Inferior parietal cortex (tissue), 1 donor: ENCODE results near the gene PKP1.

Experiments
- DNase-seq: peaks from one replicate; pipeline ENCODE4 v3.0.0-alpha.2; 2016; ENCODE audit errors: extremely low spot score

Gene PKP1

GRCh38 chr1:201282216-201282615 is 1.1 kb upstream of the PKP1 start:
- no peak for DNase-seq

DNA sequence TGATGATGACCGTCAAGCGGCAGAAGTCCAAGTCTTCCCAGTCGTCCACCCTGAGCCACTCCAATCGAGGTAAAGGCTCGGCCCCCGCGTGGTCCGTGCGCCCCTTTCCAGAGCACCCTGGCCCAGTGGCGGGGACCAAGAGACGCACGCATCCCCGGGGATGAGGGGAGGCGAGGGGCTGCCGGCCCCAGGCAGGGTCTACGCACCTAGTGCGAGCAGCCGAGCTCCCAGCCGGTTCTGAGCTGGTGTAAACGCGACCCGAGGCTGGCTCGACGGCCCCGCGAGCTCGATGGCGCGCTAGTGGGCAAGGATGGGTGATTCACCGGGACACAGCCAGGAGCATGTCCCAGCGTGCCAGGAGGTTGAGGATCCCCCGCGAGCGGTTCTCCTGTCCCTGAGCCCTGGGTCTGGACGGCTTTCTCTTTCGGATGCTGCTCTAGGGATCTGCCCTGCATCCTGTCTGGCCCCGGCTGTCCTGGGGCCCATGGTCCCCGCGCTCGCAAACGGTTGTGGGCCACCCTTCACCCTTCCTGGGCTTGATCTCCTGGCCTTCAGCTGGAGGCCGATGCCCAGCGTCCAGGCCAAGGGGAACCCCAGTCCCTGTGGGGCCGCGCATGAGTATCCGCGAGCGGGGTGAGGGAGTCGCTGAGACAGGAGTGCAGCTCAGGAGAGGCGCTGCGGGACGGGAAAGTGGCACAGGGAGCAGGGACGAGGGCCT is 689 bp downstream of the PKP1 start:
- no peak for DNase-seq

- no peak for DNase-seq
Measured at GRCh38 chr1:201284636-201285035, 1.3 kb downstream of the PKP1 start.

DNA sequence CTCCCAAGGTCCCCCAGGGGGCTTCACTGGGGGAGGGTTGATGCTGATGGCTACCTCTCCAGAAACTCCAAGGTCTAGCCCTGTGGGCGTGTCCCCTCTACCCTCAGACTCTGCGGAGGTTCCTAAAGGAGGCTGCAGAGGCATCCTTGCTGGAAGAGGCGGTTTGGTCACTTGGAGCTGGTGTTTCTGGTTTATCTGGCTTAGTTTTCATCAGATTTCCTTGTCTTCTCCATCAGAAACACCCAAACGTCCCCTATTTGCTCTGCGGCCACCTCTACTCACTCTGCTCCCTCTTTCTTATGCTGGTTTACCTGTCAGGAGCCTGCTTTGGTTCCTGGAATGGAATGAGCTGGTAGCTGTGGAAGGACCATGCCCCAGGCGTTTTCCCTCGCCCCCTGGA is 2.5 kb downstream of the PKP1 start:
- DNase-seq, result no peak

GRCh38 chr1:201286445-201286844 is 3.1 kb downstream of the PKP1 start:
- DNase-seq, result no peak

DNA sequence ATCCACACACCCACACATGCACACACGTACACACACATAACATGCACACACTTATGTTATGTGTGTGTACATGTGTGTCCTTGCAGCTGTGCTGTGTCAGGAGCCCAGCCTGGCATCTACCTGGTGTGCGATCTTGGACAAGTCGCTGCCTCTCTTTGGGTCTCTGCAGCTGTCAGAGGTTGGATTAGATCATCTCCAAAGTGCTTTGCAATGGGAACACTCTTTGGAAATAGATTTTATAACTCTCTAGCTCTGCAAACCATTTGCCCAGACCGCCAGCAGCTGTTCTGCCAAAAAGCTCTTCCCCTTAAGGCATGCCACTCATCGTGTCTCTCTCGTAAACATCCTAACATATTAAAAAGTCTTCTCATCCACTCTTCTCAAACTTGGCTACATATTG is 4.7 kb downstream of the PKP1 start:
- no peak for DNase-seq

DNA sequence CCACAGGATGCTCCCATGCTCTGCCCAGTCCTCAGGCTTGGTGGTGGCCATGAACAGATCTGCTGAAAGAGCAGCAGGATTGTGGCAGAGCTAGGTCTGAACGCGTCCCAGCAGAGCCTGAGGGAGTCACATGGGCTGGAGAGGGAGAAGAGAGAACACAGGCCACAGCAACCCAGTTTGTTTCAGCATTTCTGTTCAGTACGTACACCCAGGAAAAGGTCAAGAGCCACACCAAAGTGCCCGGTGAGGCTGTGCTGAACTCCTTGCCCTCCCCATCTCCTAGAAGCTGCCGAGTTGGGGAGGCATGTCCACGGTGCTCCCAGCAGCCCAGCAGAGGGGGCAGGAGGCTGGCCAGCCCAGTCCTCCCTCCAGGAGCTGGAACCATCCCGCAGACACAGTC is 5.5 kb downstream of the PKP1 start:
- DNase-seq, result no peak

DNA sequence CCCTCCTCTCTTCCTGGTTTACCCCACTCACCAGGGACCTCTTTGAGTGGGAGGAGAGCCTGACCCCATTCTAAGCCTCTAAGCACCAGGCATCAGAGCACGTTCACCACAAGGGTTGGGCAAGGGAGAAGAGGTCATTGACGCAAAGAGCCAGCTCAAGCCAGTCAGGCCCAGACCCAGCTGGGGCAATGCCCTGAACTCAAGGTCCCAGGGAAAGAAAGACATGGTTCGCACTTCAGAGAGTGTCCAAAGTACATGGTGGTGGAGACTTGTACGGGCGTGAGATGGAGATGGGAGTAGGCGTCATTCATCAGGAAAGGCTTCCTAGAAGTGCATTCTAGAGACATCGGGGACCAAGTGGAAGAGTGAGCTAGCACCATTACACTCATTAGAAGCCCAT is 7.2 kb downstream of the PKP1 start:
- DNase-seq, result no peak

- no peak for DNase-seq
Measured at GRCh38 chr1:201291916-201292315, 8.6 kb downstream of the PKP1 start.

DNA sequence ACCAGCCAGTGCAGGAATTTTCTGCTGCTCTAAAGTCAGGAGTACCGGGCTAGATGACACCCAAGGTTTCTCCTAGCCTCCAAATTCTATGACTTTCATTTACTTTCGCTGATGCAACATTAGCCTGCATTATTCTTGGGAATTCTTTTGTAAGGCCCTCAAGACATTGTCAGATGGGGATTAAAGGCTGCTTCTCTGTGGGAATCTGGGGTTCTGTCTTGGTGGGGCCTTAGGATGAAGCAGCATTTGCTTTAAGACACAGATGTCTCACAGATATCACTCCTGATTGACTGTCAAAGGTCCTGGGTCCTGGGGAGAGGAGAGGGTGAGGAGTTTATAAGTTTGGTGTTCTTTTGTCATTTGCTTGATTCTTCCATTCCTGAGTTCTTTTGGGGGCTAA is 11.6 kb downstream of the PKP1 start:
- DNase-seq, result no peak

DNA sequence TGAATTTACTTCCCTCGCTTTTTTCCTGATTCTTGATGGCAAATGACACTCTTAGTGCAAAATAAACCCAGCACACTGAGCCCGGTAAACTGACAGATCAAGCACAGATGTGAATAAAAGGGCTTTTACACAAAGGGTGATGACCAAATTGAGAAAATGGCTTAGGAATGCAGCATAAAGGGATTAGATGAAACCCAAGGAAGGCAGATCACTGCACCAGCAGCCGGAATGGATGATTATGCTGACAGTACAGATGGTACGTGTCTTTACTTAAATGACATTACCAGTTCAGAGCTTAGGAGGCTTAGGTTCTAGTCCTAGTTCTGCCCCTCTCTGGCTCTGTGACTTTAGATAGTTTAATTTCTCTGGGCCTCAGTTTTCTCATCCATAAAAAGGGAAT is 12.0 kb downstream of the PKP1 start:
- DNase-seq, result no peak

- DNase-seq, result no peak
Measured at GRCh38 chr1:201295861-201296260, 12.6 kb downstream of the PKP1 start.

DNA sequence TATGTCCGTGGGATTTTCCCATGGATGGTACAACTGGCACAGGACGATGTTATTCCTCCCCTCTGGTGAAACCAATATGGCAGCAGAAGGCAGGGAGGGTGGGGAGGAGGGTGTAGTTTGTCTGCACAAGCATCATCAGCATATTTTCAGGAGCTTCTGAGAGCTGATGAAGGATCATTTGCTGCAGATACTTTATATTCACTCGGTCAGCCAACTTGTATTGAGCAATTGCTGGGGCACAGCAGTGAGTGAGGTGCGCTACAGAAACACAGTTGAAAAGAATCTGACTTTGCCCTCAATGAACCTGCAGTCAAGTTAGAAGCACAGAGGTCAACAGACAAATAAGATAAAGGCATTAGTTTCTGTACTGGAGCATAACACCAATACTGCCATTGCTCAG is 13.0 kb downstream of the PKP1 start:
- no peak for DNase-seq

GRCh38 chr1:201298396-201299381 is 15.4 kb downstream of the PKP1 start:
- no peak for DNase-seq

DNA sequence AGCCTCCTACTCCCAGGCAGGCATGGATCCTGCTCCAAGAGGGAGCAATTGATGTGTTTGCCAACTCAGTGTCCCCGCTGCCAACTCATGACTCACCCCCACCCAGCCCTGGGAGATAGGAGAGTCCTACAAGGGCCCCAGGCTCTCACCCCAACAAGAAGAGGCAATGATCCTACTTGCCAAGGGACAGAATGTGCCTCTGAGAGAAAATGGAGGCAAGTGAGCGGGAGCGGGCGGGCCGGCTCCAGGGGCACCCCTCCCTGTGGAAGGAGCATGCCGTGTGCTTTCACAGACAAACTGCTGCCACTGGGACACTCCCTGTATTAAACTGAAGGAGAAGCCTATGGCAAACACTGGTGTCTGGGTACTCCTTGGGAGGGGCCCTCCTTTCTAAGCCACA is 16.7 kb downstream of the PKP1 start:
- DNase-seq, result no peak

- DNase-seq, result no peak
Measured at GRCh38 chr1:201300641-201301040, 17.3 kb downstream of the PKP1 start.

DNA sequence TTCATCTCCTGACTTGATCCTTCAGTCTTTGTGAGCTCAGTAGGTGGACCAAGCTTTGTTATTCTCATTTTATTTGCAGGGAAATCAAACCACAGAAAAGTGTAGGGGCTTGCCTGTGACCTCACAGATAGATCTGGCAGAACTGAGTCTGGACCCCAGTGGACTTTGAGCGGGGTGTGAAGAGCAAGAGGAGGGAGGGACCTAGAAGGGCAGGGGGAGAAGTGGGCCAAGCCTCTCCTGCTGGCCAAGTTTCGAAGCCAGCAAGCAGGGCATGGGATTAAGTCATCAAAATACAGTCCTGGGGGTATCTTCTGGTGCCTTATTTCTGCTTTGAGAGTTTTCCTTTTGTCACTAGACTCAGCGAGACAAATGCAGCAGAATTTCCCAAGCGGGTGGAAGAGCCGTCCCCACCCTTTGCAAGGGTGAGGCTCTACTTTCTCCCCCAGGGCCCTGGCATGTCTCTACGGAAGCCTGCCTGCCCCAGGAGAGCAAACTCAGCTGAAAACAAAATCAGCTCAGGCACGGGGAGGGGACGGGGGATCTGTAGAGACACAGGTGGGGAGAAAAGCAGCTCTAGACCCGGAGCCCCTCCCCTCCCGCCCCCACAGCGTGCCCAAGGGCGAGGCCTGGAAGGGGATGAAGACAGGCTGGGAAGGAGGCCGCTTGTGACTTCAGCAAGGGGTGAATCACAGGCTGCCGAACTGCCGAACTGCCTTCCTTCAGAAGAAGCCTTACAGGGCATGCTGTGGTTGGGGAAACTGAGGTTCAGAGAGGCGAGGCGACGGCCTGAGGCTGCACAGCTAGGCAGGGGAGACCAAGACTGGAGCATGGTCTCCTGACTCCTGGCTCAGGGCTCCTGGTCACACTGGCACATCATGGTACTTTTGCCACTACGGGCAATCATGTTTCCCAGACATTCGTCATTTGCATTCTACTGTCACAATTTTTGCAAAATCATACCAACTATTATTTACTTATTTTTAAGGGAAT is 19.2 kb downstream of the PKP1 start:
- DNase-seq, result no peak

GRCh38 chr1:201304126-201304525 is 20.8 kb downstream of the PKP1 start:
- no peak for DNase-seq

GRCh38 chr1:201305815-201306214 is 22.5 kb downstream of the PKP1 start:
- no peak for DNase-seq

DNA sequence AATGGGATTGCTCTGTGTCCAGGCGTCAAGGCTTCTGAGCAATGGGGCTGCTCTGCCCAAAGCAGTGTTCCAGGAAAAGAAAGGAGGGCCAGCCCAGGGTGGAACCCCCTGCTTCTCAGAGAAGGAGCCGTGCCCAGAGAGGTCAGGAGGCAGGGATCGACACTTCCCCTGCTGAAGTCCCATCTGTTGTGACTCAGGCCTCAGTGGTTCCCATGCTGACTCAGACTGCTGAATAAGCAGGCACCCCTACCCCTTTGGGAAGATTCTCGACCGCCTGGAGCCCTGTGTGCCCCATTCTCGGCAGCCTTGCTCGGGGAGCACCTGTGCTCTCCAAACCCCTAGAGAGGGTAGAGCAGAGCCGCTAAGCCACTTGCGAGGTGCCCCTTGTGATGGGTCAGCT is 23.9 kb downstream of the PKP1 start:
- no peak for DNase-seq

GRCh38 chr1:201307760-201308499 is 24.6 kb downstream of the PKP1 start:
- no peak for DNase-seq
